ENCODE data around the gene RBP2. TPM values are rescaled to one million over a fixed set of nuclear protein-coding genes. Genes with fewer than 3 reads are reported as not detected.

The RBP2 gene
- total RNA-seq, 4 donors from 2014 or later: 315 to 3,455 (median 1,233) TPM

DNA sequence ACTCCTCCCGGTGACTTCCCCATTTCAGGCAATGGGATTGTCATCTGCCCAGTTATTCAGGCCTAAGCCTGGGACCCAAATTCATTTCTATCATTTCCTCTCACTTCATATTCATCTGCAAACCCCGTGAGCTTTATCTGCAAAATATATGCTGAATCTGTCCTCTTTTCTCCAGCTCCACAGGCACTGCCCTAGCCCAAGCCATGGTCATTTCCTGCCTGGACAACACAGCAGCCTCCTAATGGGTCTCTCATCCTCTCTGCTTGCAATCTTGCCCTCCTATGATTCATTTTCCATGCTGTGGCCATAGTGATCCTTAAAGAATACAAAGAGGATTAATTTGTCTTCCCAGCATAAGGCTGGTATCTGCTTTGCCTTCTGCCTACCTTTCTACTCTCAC, 6.1 kb downstream of the RBP2 start:
- Histone ChIP-seq H3K27ac (peak overlapping the region in 1 of 4 donors; percentile 86), H3K4me1 (peaks cover 0 to 7% (median 0%) of the 10 kb centered on the region in 4 donors), H3K9me3 (no peaks in the 10 kb centered on the region), H3K27me3 (no peaks in the 10 kb centered on the region), H3K4me3 (peak overlapping the region in 1 of 4 donors; percentile 42), H3K36me3 (no peaks in the 10 kb centered on the region)
- TF ChIP-seq, protein P1, sequence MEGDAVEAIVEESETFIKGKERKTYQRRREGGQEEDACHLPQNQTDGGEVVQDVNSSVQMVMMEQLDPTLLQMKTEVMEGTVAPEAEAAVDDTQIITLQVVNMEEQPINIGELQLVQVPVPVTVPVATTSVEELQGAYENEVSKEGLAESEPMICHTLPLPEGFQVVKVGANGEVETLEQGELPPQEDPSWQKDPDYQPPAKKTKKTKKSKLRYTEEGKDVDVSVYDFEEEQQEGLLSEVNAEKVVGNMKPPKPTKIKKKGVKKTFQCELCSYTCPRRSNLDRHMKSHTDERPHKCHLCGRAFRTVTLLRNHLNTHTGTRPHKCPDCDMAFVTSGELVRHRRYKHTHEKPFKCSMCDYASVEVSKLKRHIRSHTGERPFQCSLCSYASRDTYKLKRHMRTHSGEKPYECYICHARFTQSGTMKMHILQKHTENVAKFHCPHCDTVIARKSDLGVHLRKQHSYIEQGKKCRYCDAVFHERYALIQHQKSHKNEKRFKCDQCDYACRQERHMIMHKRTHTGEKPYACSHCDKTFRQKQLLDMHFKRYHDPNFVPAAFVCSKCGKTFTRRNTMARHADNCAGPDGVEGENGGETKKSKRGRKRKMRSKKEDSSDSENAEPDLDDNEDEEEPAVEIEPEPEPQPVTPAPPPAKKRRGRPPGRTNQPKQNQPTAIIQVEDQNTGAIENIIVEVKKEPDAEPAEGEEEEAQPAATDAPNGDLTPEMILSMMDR (IDR thresholded peaks at IDR 0.05): no peak
- DNase-seq: no peak

DNA sequence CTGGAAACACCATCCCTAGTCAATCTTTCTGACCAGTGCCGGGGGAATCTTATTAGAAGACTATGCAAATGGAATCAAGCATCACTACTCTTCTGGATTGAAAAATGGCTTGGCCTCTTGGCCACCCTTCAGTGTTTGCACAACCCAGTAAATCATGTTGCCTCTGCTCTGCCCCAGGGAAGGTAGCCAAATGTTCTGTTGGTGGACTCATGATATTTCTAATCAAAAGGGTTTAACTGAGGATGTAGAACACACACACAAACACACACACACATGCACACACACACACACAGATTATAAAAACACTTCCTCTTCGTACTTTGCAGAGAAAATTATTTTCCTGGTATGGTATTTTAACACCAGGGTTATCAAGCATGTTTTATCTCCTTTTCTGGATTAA, 7.9 kb downstream of the RBP2 start:
- no peak for DNase-seq
- Histone ChIP-seq H3K9me3 (no peaks in the 10 kb centered on the region), H3K27ac (peak overlapping the region in 1 of 4 donors; percentile 34), H3K27me3 (no peaks in the 10 kb centered on the region), H3K36me3 (no peaks in the 10 kb centered on the region), H3K4me3 (peak overlapping the region in 1 of 4 donors; percentile 13), H3K4me1 (peaks cover 0 to 7% (median 0%) of the 10 kb centered on the region in 4 donors)
- TF ChIP-seq, protein P1 (IDR thresholded peaks at IDR 0.05): no peak
- no peak for TF ChIP-seq POLR2A (IDR thresholded peaks at IDR 0.05)

DNA sequence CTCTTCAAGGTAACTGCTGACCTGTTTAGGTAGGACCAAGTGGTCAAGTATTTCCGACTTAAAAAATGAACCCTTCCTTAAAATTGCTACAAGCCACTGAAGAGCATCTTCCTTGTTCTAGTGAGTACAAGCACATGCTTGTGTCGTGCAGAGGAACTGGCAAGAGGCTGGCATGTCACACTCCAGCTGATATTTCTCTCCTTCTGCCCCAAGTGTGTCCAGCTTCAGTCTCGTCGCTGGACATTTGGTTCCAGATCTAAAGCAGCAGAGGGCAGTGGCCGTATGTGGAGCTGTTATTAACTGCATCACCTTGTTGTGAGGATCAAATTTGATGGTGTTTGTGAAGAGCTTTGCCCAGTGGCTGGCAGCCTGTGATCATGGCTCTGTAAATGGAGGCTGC, 10.0 kb downstream of the RBP2 start:
- H3K36me3 ChIP-seq: no peaks in the 10 kb centered on the region

DNA sequence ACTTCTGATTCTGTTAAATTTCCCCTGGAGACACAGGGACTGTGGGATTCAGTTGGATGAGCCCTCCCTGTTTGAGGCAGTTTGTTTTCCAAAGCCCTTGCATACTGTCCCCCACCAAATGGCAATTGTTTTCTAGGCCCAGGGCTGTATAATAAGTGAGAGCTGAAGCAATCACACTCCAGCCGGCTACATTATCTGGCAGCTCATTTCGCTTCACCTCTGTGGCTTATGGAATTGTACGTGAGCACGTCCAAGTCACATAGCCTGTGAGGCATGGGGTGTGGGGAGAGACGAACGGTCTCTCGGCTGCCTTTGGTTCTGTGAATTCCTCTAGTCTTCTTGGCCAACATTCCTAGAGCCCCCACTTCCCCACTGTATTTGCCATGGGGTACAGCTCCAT, 10.7 kb downstream of the RBP2 start:
- Histone ChIP-seq H3K27ac (peak overlapping the region in 1 of 4 donors; percentile 21), H3K36me3 (no peaks in the 10 kb centered on the region), H3K4me3 (no peak overlapping the region), H3K9me3 (no peaks in the 10 kb centered on the region), H3K27me3 (no peaks in the 10 kb centered on the region), H3K4me1 (no peaks in the 10 kb centered on the region)
- TF ChIP-seq, protein P1 (IDR thresholded peaks at IDR 0.05): no peak
- TF ChIP-seq POLR2A (IDR thresholded peaks at IDR 0.05): no peak
- DNase-seq: no peak

More for the DNA sequence above, 10.0 kb downstream of the RBP2 start:
- TF ChIP-seq, protein P1 (IDR thresholded peaks at IDR 0.05): no peak
- TF ChIP-seq POLR2A (IDR thresholded peaks at IDR 0.05): no peak
- no peak for DNase-seq
- no peak overlapping the region for H3K4me3 ChIP-seq
- H3K9me3 ChIP-seq: no peaks in the 10 kb centered on the region
- H3K27me3 ChIP-seq: no peaks in the 10 kb centered on the region
- no peaks in the 10 kb centered on the region for H3K4me1 ChIP-seq
- H3K27ac ChIP-seq: no peak overlapping the region

DNA sequence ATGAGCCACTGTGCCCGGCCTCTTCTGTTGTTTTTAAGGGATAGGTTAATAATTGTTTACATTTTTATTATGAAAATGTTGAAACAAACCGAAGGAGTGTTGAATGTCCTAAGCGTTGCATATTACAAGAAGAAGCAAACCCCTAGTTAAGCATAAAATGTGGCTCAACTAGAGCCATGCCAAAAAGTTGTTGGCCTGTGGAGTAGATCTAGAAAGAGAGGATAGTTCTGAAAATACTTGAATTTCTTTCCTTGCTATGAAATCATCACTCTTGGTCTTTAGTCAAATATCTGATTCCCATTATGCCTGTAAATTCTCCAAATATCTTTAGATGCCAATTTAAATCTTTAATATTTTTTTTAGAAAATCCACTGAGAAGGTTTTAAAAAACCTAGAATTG, 12.8 kb downstream of the RBP2 start:
- Histone ChIP-seq H3K4me3 (no peak overlapping the region), H3K9me3 (no peaks in the 10 kb centered on the region), H3K27me3 (no peaks in the 10 kb centered on the region), H3K27ac (no peak overlapping the region), H3K4me1 (no peaks in the 10 kb centered on the region), H3K36me3 (peaks cover 0 to 5% (median 0%) of the 10 kb centered on the region in 3 donors)
- DNase-seq: no peak
- no peak for TF ChIP-seq POLR2A (IDR thresholded peaks at IDR 0.05)
- TF ChIP-seq, protein P1 (IDR thresholded peaks at IDR 0.05): no peak

DNA sequence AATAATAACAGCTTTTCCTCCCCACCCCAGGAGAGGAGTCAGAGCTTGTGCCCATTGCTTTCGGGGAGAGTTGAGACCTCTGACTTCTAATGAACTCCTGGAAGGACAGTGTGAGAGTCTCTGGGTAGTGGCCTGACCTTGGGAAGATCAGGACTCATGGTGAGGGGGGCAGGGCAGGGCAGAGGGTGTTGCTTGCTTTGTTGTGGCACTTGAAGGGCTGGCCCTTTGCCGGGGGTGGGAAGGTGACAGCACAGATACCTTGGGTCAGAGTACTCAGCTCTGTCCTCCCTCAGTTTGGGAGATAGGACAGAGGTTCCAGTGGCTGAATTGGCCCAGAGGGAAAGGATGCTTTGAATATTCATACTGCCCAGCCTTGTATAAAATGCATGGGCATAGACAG, 15.8 kb downstream of the RBP2 start:
- Histone ChIP-seq H3K9me3 (no peaks in the 10 kb centered on the region), H3K4me1 (no peaks in the 10 kb centered on the region), H3K36me3 (peaks cover 0 to 9% (median 0%) of the 10 kb centered on the region in 3 donors), H3K27ac (peak overlapping the region in 1 of 4 donors; percentile 57), H3K4me3 (no peak overlapping the region), H3K27me3 (no peaks in the 10 kb centered on the region)
- TF ChIP-seq POLR2A (IDR thresholded peaks at IDR 0.05): no peak
- TF ChIP-seq, protein P1 (IDR thresholded peaks at IDR 0.05): no peak
- no peak for DNase-seq
